ENCODE data around the gene MGAM2. TPM values are rescaled to one million over a fixed set of nuclear protein-coding genes. Genes with fewer than 3 reads are reported as not detected.

Gene MGAM2
- total RNA-seq, 1 experiment from 2014 or later = not detected

- Mint-ChIP-seq H3K36me3 (ENCODE audit: insufficient read depth, unreplicated experiment) (no peaks in the 10 kb centered on the region), H3K4me3 (ENCODE audit: unreplicated experiment) (no peak overlapping the region), H3K4me1 (ENCODE audit: insufficient read depth, unreplicated experiment) (no peaks in the 10 kb centered on the region), H3K9me3 (ENCODE audit: unreplicated experiment) (no peaks in the 10 kb centered on the region), H3K27me3 (ENCODE audit: insufficient read depth, unreplicated experiment) (no peaks in the 10 kb centered on the region), H3K27ac (ENCODE audit: low read depth, unreplicated experiment) (no peak overlapping the region)
- intact Hi-C loops (cut with micrococcal nuclease) = no loop called here
- no TSS peak for BruUV-seq (replicated peaks)
- POLR2A ChIA-PET = no interaction called here
- no peak for DNase-seq (ENCODE audit: unreplicated experiment)
- no peak for TF ChIP-seq CTCF (IDR thresholded peaks at IDR 0.05; ENCODE audit: unreplicated experiment)
- CTCF ChIA-PET = interaction anchor here (0.7 to 1.3 kb wide), 4 partner anchors 12 to 157 kb away, joined by 3 to 5 read pairs (median 3); no protein-coding TSS in a partner anchor
These were observed 20.1 kb downstream of the MGAM2 start for GRCh38 chr7:142131439-142132185.

GRCh38 chr7:142133731-142134148 is 22.2 kb downstream of the MGAM2 start:
- no peaks in the 10 kb centered on the region for H3K9me3 Mint-ChIP-seq (ENCODE audit: unreplicated experiment)
- ChIA-PET POLR2A (no interaction called here), CTCF (interaction anchor here (0.5 to 1.2 kb wide), 2 partner anchors 157 to 974 kb away, joined by 4 read pairs; no protein-coding TSS in a partner anchor)
- H3K36me3 Mint-ChIP-seq (ENCODE audit: insufficient read depth, unreplicated experiment) = no peaks in the 10 kb centered on the region
- H3K27me3 Mint-ChIP-seq (ENCODE audit: insufficient read depth, unreplicated experiment) = no peaks in the 10 kb centered on the region
- no peak for TF ChIP-seq CTCF (IDR thresholded peaks at IDR 0.05; ENCODE audit: unreplicated experiment)
- no TSS peak for BruUV-seq (replicated peaks)
- no peak overlapping the region for H3K27ac Mint-ChIP-seq (ENCODE audit: low read depth, unreplicated experiment)
- H3K4me1 Mint-ChIP-seq (ENCODE audit: insufficient read depth, unreplicated experiment) = no peaks in the 10 kb centered on the region
- no peak overlapping the region for H3K4me3 Mint-ChIP-seq (ENCODE audit: unreplicated experiment)
- no peak for DNase-seq (ENCODE audit: unreplicated experiment)
- intact Hi-C loops (cut with micrococcal nuclease) = no loop called here

- DNase-seq (ENCODE audit: unreplicated experiment) = no peak
- H3K27ac Mint-ChIP-seq (ENCODE audit: low read depth, unreplicated experiment) = no peak overlapping the region
- no peaks in the 10 kb centered on the region for H3K9me3 Mint-ChIP-seq (ENCODE audit: unreplicated experiment)
- CTCF ChIA-PET = interaction anchor here (0.6 to 1.2 kb wide), 2 partner anchors 11 to 159 kb away, joined by 3 to 4 read pairs; no protein-coding TSS in a partner anchor
- intact Hi-C loops (cut with micrococcal nuclease) = no loop called here
- POLR2A ChIA-PET = no interaction called here
- TF ChIP-seq CTCF (IDR thresholded peaks at IDR 0.05; ENCODE audit: unreplicated experiment) = no peak
- no peaks in the 10 kb centered on the region for H3K27me3 Mint-ChIP-seq (ENCODE audit: insufficient read depth, unreplicated experiment)
- BruUV-seq (replicated peaks) = no TSS peak
- H3K4me1 Mint-ChIP-seq (ENCODE audit: insufficient read depth, unreplicated experiment) = no peaks in the 10 kb centered on the region
- no peak overlapping the region for H3K4me3 Mint-ChIP-seq (ENCODE audit: unreplicated experiment)
- no peaks in the 10 kb centered on the region for H3K36me3 Mint-ChIP-seq (ENCODE audit: insufficient read depth, unreplicated experiment)
These were observed 23.4 kb downstream of the MGAM2 start for GRCh38 chr7:142134909-142135308.

GRCh38 chr7:142138996-142139395 is 27.5 kb downstream of the MGAM2 start:
- Mint-ChIP-seq H3K9me3 (ENCODE audit: unreplicated experiment) (no peaks in the 10 kb centered on the region), H3K4me3 (ENCODE audit: unreplicated experiment) (no peak overlapping the region), H3K4me1 (ENCODE audit: insufficient read depth, unreplicated experiment) (no peaks in the 10 kb centered on the region), H3K27me3 (ENCODE audit: insufficient read depth, unreplicated experiment) (peaks cover 11% of the 10 kb centered on the region), H3K36me3 (ENCODE audit: insufficient read depth, unreplicated experiment) (no peaks in the 10 kb centered on the region), H3K27ac (ENCODE audit: low read depth, unreplicated experiment) (no peak overlapping the region)
- BruUV-seq (replicated peaks) = no TSS peak
- intact Hi-C loops (cut with micrococcal nuclease) = no loop called here
- no peak for TF ChIP-seq CTCF (IDR thresholded peaks at IDR 0.05; ENCODE audit: unreplicated experiment)
- DNase-seq (ENCODE audit: unreplicated experiment) = no peak
- ChIA-PET CTCF (interaction anchor here (0.6 to 1.3 kb wide), 3 partner anchors 17 to 163 kb away, joined by 3 to 7 read pairs (median 3); no protein-coding TSS in a partner anchor), POLR2A (no interaction called here)
